Vagina (tissue), 2 donors: ENCODE data around the gene IL7R.

ENCODE experiments used
- POLR2AphosphoS5 ChIP-seq, 2 donors: sonication (generic); formaldehyde crosslinking; IDR thresholded peaks; one replicate each; pipeline ENCODE4 v1.9.0; 2017; ENCODE audit warnings: antibody characterized with exemption in 2 of 2, mild to moderate bottlenecking in 2 of 2, low read depth in 1 of 2; ENCODE audit not compliant: insufficient read depth in 1 of 2
- TF ChIP-seq, protein P1 (sequence below), 3 experiments: fragments of 450-650 bp in 2 of 3; fragments of 200-600 bp in 1 of 3; sonication (generic) in 1 of 3; IDR thresholded peaks; one replicate each; pipeline ENCODE4 v1.5.1; 2017 to 2019; ENCODE audit warnings: antibody characterized with exemption in 3 of 3, mild to moderate bottlenecking in 2 of 3, moderate library complexity in 2 of 3

DNA sequence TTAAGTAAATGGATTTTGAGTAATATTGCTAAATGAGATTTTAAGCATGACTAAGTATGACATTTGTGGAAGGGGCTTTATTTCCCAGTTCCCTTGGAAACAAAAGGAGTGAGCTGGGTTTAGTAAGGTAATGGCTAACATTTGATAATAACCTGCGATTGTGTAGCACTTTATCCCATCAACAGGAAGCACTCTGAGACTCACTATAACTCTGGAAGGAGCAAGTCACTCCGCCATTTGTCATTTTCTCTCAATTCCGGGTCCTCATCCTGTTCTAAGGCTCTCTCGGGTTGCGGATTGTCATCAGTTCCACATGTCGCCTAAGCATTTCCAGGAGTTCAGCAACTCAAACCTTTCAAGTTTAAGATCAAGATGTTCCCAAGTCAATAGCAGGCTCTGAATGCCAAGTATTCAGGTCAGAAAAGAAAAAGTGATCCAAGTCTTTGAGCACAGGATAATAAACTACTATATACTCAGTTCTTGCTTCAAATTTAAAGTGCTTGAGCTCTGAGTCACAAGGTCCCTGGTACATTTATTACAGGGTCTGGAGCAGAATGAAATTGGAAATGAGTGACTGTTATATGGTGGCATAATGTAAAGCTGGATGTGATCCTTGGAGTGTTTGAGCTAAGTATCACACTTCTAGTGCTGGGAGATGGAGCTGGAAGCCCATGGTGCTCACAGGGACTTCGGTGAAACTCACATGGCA, 42.4 kb downstream of the IL7R start:
- TF ChIP-seq, protein P1, sequence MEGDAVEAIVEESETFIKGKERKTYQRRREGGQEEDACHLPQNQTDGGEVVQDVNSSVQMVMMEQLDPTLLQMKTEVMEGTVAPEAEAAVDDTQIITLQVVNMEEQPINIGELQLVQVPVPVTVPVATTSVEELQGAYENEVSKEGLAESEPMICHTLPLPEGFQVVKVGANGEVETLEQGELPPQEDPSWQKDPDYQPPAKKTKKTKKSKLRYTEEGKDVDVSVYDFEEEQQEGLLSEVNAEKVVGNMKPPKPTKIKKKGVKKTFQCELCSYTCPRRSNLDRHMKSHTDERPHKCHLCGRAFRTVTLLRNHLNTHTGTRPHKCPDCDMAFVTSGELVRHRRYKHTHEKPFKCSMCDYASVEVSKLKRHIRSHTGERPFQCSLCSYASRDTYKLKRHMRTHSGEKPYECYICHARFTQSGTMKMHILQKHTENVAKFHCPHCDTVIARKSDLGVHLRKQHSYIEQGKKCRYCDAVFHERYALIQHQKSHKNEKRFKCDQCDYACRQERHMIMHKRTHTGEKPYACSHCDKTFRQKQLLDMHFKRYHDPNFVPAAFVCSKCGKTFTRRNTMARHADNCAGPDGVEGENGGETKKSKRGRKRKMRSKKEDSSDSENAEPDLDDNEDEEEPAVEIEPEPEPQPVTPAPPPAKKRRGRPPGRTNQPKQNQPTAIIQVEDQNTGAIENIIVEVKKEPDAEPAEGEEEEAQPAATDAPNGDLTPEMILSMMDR (IDR thresholded peaks at IDR 0.05), result no peak
- no peak for TF ChIP-seq POLR2AphosphoS5 (IDR thresholded peaks at IDR 0.05; ENCODE audit: insufficient read depth in 1 of 2, low read depth in 1 of 2)
